Lower leg skin (tissue), 3 donors: ENCODE measurements around the gene FAM227A.

Experiments
- CTCF ChIP-seq, 3 donors: fragments of 450-650 bp; IDR thresholded peaks; one replicate each; pipeline ENCODE4 v1.5.1; 2016; ENCODE audit warnings: antibody characterized with exemption in 3 of 3, mild to moderate bottlenecking in 3 of 3, moderate library complexity in 2 of 3
- POLR2A ChIP-seq, 2 donors: fragments of 450-650 bp; IDR thresholded peaks; one replicate each; pipeline ENCODE4 v1.6.1; 2016 to 2017; ENCODE audit warnings: antibody characterized with exemption in 2 of 2, mild to moderate bottlenecking in 1 of 2, moderate library complexity in 1 of 2

- TF ChIP-seq CTCF (IDR thresholded peaks at IDR 0.05) (no peak), POLR2A (IDR thresholded peaks at IDR 0.05) (no peak)
Observed at GRCh38 chr22:38614332-38615063, 41.7 kb downstream of the FAM227A start.
